ENCODE measurements around the gene CWC25.

CWC25 gene

GRCh38 chr17:38783227-38783626, 41.9 kb downstream of the CWC25 start:
- DNase-seq (ENCODE audit: low spot score) = no peak

GRCh38 chr17:38779965-38780752, 45.0 kb downstream of the CWC25 start:
- no peak for DNase-seq (ENCODE audit: low spot score)

- DNase-seq (ENCODE audit: low spot score) = no peak
These were observed 47.4 kb downstream of the CWC25 start for GRCh38 chr17:38777641-38778250.

- no peak for DNase-seq (ENCODE audit: low spot score)
These were observed 51.9 kb downstream of the CWC25 start for GRCh38 chr17:38773258-38773657.

- DNase-seq (ENCODE audit: low spot score) = no peak
These were observed 56.7 kb downstream of the CWC25 start for GRCh38 chr17:38768417-38768816.

- no peak for DNase-seq (ENCODE audit: low spot score)
These were observed 58.8 kb downstream of the CWC25 start for GRCh38 chr17:38766341-38766740.

- DNase-seq (ENCODE audit: low spot score) = no peak
These were observed 62.9 kb downstream of the CWC25 start for GRCh38 chr17:38762231-38762630.

- no peak for DNase-seq (ENCODE audit: low spot score)
These were observed 63.5 kb downstream of the CWC25 start for GRCh38 chr17:38761612-38762011.

GRCh38 chr17:38753071-38753506, 72.0 kb downstream of the CWC25 start:
- no peak for DNase-seq (ENCODE audit: low spot score)

GRCh38 chr17:38752308-38753070, 72.6 kb downstream of the CWC25 start, which contains the start of gene PSMB3:
Gene PSMB3 (plus strand): TSS chr17:38752741. CDS start chr17:38752827, 86 bp downstream.
- DNase-seq (ENCODE audit: low spot score) = peak; percentile 100

GRCh38 chr17:38751808-38752307, 73.3 kb downstream of the CWC25 start:
- peak; percentile 90 for DNase-seq (ENCODE audit: low spot score)

GRCh38 chr17:38751144-38751807, 73.8 kb downstream of the CWC25 start:
- no peak for DNase-seq (ENCODE audit: low spot score)
